Stimulated activated CD8-positive, alpha-beta memory T cell treated with anti-CD3 and anti-CD28 coated beads, Interleukin-7, amount 100 ng/mL, for 48 hours (primary cell): ENCODE measurements around the gene RNASE7.
"Not testable (repeated sequence)": the region's sequence is repeated elsewhere in the genome, so short reads cannot be mapped to it uniquely, and the experiment has no call there.

ENCODE experiments used
- DNase-seq, 2 donors: peaks; one replicate each; pipeline ENCODE4 v3.0.0-alpha.2; 2020; ENCODE audit warnings: low read depth in 1 of 2; ENCODE audit errors: extremely low read depth in 1 of 2

The RNASE7 gene

DNA sequence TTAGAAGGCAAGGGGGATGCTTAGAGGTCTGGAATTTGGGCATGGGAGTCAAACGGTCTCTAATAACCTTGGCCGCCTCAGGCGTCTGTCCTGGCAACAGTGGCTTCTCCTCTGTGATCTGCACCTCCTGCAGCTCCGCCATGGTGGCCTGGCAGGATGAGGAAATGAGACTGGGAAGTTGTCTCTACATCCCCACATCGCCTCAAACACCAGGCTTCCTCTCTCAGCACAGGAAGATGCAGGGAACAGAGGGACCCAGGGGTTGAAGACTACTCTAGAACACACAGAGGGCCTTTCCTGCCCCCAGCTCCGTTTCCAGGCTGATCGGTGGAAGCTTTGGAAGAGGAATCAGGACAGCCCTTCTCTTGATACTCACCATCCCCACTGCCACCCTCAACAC is 19.0 kb upstream of the RNASE7 start:
- DNase-seq = no peak

DNA sequence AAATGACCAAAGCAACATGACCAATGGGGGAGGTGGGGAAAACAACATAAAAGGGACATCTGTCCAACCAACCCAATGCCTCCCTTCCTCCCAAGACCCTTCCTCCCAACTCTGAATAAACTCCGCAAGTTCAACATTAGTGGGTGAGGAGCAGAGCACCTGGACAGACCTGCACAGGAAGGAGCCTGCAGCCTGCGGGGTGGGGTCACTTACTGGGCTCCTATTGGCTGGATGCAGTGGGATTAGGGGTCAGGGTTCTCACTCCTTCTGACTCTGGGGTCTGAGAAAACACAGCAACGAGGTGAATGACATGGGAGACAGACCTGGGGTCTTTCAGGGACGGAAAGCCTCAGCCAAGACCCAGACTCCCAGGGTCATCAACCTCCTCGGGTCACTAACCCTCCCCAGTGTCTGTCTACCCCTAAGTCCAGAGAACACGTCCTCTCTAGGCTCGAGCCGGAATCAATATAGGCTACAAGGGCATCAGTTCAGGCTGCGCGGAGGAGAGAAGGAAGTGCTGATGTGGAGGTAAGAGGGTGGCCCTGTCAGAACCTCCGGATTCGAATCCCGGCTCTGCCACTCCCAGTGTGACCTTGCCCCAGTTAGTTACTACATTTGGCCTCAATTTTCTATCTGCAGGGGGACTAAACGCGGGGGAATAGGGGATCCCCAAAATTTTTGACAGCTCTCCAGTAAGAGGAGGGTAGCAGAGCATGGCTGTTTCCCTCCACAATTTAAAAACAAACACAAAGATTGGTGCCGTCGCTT is 18.2 kb upstream of the RNASE7 start:
- DNase-seq = no peak

DNA sequence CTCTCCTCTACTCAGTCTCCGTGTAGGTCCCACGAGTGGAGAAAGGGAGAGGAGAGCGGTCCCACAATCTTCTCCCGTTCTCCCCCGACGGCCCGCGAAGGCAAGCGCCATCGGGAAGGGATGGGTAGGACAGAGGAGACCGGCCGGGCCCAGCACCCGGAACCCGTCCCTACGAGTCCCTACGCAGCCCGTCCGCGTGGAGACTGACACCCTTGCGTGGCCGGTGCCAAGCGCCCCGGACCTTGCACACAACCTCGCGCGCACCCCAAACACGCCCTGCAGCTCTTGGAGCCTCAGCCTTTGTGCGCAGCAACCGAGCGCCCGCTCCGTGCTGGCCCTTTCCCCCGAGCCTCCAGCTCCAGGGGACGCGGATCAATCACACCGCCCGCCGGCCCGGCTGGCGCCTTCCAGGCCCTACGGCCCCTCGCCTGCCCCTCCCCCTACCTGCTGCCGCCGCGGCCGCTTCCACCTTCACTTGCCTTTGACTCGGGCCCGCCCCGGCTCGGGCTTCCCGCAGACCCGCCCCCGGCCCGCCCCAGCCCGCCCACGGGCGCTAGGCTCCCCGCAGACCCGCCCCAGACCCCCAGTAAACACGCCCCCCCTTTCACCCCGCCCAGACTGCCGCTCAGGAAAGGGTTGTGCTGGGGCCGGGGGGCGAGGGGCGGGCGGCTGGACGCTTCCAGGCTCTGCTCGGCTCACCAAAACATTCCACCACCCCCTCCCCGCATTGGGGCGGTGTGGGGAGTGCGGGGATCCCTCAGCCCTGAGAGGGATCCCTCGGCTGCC is 17.4 kb upstream of the RNASE7 start, which contains the start of gene NDRG2:
TSS of gene NDRG2 (minus strand) at position 477 of the 786 bp plus-strand sequence. CDS start 1,746 bp downstream, outside the sequence.
- peak; percentile 41 to 45 for DNase-seq

DNA sequence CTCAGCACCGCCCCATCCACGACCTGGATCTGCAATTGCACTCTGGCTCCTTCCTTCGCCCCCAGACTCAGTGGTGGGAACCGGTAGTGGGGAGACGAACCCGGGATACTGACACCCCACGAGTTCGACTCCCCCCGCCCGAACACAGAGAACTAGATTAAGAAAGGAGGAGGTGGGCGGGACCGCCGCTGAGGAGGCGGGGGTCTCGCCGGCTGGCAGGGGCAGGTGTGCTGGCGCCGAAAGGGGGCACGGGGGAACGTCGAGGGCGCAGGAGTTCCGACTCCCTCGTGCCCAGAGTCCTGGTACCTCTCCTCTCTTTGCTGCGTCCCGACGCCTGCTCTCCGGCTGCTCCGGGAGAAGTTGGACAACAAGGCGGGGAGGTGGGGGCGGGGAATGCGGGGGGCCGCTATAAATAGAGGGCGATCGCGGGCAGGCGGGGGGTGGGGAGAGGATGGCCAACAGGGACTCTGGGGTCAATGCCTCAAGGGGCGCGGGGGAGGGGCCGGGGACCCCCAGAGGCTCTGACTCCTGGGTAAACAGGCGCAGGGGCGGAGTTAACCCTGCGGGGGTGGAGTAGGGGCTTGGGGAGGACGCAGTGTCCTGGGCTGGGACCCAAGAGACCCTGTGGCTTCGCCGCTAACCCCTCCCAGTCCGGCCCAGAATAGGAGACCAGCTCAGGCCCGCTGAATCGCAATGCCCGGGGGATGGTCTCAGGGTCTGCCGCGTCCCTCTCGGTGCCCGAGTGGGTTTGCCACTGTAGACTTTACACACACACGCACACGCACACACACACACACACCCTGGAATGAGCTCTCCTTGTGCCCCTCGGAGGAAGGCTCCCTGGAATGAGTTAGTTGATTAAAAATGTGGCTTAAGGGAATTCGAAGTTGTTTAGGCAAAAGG is 16.5 kb upstream of the RNASE7 start:
- DNase-seq = no peak

DNA sequence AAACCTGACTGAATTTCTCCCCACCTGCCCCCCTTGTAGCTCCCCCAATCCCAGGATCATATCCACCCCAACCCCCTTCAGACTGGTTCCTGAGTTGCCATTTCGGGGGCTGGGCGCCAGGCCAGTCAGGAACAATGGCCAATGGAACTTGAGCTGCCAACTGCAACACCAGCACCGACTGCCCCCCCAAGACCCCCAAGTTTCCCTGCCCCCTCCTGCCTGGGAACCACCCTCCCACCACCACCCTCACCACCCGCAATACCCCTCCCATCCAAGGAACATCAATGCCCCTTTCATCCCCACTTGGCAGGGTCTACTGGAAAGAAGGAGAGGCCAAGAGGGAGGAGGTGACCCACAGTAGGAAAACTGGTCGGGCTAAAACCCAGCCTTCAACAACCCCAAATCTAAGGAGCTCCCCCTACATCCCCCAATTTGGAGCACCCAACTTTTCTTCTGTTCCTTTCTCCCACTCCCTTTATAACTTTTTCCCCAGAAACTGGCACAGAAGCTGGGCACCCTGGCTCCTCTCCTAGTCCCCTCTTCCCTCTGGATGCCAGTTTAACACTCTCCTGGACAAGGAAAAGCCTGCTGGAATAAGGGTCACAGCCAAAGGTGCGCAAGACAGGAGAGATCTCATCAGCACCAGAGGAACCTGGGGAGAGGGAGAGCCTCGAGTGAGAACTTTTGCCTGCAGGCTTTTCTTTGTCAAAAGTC is 15.7 kb upstream of the RNASE7 start:
- no peak for DNase-seq

DNA sequence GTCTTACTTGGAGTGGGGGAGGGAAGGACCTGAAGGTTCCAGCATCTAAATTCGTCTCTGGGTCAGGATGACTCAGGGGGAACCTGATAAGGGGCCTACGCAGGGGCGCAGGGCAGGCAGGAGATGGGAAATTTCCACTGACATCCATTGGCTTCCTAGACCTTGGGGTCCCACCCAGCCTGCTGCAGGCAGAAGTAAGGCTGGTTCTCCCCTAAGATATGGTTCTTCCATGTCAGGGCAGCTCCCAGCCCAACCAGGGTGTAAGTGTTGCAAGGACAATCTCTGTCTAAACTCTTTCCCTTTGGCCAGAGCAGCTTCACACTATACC is 15.2 kb upstream of the RNASE7 start:
- no peak for DNase-seq

DNA sequence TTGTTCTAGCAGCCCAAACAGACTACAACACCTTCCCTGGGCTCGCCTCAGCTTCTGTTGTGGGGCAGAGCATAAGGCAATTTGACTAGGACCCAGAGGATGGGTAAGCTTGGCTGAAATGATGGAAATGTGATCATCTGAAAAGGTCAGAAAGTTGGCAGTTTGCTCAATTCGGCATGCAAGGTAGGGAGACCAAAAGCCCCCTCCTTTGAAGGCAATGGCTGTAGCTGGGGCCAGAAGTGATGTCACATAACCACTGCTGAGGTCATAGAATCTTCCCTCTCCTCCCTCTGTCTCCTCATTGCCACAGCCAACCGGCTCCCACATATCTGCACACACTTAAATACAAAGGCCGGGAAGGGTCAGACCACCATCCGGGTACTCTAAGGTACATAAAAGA is 12.2 kb upstream of the RNASE7 start, which contains the start of gene TPPP2:
TSS of gene TPPP2 (plus strand) at position 301 of the 400 bp plus-strand sequence. CDS start 365 bp downstream, outside the sequence.
- no peak for DNase-seq

DNA sequence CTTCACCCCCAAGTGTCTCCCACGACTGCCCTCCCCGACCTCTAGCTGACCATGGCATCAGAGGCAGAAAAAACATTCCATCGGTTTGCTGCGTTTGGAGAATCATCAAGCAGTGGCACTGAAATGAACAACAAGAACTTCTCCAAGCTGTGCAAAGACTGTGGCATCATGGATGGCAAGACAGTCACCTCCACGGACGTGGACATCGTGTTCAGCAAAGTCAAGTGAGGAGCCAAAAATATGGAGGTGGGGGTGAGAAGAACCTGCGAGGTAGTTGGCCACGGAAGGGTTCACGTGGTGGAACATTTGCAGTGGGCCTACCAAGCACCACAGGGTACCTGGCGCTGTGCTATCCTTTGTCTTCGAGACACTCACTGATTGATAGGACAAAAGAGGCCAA is 11.6 kb upstream of the RNASE7 start:
- DNase-seq = no peak

DNA sequence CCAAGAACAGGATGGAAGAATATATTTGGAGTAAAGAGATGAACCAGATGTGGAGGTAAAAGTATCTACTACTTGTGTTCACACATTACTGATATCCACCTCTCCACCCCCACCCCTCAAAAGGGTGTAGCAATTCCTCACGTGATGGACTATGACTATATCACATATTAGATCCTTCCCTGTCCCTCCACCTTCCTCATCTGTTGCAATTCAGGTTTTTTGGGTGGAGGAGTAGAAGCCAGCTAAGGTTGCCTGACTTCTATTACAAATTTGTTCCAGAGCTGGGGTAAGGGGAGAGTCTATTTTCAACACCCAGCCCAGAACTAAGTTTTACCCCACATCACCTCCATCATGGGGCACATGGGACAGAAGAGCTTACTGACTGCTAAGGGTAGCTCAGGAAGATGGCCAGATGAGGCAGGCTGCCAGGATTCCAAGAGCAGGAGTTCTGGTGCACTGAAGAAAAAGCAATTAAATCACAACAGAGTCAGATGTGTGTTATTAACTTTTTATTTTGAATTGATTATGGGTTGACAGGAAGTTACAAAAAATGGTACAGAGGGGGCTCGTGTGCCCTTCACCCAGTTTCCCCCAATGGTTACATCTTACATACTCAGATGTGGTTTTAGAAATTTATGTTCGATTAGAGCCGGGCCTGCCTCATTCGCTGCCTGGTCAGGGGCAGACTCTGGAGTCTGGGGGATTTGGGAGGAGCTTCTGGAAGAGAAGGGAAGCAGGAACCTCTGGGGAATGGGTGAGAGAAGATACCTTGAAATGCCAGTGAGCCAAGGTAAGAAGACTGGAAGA is 9.6 kb upstream of the RNASE7 start:
- no peak for DNase-seq

DNA sequence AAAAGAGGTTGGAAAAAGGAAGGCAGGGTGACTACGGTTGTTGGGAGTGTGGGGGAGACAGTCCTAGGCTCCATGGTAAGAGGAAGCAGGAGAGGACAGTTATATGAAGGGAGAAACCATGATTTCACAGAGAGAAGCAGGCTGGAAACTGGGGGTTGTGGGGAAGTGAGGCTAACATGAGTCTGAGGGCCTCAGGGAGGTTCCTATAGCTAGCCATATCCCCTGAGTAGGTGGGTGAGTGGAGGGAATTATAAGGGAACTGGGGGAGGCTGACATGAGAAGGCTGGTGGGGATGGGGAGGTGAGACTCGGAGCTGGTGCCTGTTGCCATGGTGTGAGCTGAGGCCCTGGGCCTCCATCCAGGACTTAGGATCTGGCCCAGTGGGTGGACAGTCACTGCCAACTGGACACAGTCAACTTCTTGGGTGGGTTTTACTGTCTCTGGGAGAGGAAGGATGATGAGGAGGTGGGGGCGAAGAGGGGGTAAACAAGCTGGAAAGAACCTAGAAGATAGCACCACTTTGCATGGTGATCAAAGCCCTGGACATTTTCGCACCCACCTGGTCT is 8.9 kb upstream of the RNASE7 start:
- no peak for DNase-seq

DNA sequence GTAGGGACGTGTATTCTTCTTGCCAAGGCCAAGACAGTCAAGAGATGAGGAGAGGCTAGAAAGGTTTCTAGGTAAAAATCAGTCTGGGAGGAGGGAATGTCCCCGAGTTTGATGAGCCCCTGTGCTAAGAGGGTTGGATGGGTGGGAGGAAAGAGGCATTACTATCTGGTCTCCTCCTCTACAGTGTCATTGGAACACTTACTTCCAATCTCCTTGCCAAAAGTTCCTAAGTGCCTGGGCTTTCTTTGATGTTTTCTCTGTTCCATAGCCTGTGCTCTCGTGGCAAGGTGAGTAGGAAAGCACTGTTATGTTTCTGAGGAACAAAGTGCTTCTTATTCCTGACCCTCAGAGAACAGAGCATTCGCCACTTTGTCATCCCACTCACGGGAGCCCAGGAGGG is 7.5 kb upstream of the RNASE7 start, which contains the start of gene RNASE13:
TSS of gene RNASE13 (minus strand) at position 101 of the 400 bp plus-strand sequence. CDS start 519 bp downstream, outside the sequence.
- DNase-seq = no peak

DNA sequence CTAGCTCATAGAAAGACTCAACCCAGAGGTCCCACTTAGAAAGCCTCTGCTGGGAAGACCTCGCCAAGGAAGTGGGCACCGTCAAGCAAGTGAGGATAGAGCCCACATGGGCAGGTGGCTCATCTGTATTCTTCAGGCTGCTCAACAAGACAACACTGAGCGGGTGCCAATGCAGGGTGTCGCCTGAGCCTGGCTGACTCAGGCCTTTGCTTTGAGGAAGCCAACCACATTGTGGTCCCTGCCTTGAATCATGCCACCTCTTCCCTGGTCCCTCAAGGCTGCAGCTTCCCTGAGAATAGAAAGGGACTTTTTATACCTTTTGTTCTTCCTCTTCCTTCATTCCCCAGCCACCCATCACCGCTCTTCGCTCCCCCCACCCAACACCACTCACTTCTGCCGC is 5.4 kb upstream of the RNASE7 start:
- DNase-seq = no peak

DNA sequence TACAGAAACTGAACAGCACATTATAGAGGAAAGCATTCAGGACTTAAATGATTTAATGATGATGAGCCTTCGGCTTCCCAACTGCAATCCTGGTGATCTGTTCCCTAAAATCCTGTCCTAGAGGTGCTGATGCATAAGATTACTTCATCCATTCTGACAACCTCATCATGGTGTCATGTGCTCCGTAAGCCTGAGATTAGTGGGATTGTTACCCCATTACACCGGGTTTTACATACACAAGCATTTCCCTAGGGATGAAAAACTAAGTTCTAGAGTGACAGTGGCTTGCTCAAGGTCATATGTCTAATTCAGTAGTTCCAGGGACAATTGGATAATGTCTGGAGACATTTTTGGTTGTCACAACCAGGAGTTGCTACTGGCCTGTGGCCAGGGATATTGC is 5.0 kb upstream of the RNASE7 start:
- DNase-seq = no peak

DNA sequence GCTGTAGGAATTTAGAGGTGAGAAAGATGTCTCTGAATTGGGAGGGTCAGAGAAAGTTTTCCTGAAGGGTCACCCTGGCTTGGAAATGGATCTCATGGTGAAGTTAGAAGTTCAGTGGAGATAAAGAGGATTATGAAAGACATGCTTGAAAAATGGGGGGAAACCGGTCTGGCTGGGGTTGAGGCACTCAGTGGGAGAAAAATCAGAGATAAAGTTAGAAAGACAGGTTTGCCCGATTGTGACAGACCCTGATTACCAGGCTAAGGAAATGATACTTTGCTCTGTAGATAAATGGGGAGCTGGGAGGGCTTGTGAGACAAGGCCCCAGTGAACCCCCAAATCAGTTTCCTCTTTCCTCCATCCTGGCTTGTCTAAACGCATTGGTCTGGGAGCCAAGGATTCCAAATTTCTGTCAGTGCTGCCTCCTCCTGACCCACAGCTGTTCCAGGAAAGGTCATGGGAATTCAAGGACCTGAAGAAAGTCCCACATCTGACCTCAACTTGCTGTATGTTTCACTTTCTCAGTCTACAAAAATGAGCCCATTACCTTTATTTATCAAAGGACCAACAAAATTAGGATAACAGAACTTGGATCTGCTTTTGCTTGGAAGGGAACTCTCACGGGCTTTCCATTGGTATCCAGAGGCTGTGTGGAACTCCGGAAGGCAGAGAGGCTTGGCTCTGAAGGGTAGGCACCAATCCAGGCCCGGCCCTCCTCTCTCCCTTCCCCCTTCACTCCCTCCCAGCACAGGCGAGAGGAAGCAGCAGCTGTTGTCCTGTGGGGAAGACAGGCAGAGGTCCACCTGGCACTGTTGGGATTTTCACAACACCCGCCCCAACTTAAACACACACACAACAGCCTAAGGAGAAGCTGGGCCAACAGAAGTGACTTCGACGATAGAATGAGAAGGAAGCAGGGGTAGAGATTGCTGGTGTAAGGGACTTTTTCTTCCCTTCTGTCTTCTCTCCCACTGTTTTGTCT is 3.4 kb upstream of the RNASE7 start:
- DNase-seq = no peak

DNA sequence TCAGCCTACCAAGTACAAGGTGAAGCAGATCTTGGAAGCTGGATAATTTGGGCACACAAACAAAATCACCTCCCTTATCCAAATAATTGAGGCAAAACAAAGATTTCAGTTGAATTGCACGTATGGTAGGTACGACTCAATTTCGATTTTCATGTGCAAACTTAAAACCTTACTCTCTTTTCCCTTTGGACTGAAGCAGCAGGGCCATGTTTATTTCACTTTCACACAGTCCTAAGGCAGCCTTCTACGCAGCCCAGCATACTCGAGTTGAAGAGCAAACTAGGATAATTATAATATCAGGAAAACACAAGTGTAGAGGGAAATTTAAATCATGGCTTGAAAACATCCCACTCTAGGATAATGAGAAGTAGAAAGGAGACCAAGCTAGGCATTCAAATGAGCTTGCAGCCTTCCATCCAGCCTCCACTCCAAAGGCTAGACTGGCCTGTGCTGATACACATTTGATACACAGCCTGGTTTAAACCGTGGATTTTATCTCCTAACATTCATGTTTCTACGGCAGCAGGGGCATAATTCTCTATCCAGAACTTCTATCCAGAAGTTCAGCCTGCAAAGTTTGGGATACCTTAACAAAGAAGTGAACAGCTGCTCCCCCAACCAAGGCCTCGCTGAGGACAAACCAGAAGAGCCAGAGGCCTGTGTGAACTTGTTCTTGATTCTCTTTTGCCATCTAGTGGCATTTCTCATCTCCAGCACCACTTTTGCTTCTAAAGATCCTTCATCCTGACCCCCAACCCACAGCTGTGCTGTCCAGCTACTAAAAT is 2.4 kb upstream of the RNASE7 start:
- no peak for DNase-seq

DNA sequence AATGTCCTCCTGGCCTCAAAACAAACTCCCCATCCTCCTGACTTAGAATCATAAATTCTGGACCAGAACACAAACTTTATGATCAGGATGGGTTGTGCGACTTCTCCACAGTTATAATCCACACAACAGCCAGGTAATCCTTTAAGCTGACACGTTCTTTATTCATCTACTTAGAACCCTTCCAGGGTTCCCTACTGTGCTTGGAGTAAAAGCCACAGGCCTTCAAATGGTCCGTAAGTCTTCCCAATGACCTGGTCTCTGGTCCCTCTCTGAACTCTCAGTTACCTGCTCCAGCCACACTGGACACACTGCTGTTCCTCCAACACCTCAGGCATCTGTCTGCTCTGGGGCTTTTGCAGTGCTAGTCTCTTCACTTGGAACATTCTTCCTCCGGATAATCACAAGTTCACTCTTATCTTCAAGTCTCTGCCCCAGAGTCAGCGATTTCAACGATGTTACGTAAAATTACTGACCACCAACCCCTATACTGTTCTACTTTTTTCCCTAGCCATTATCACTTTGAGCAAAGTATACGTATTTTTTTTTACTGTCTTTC is 1.7 kb upstream of the RNASE7 start:
- DNase-seq = no peak

DNA sequence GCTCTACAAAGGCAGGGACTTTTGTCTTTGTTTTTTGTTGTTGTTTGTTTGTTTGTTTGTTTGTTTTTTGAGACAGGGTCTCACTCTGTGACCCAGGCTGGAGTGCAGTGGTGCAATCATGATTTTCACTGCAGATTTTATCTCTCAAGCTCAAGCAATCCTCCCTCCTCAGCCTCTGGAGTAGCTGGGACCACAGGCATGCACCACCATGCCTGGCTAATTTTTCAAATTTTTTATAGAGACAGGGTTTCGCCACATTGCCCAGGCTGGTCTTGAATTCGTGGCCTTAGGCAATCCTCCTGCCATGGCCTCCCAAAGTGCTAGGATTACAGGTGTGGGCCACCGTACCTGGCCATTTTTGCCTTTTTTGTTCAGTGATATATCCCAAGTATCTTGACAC is 1.2 kb upstream of the RNASE7 start:
- not testable (repeated sequence) for DNase-seq
